ENCODE results near the gene ADGRE2.
A peak's percentile ranks its signal among the peaks of the same experiment; 100 is the strongest.
"Not testable (repeated sequence)": the region's sequence is repeated elsewhere in the genome, so short reads cannot be mapped to it uniquely, and the experiment has no call there.

Gene ADGRE2

DNA sequence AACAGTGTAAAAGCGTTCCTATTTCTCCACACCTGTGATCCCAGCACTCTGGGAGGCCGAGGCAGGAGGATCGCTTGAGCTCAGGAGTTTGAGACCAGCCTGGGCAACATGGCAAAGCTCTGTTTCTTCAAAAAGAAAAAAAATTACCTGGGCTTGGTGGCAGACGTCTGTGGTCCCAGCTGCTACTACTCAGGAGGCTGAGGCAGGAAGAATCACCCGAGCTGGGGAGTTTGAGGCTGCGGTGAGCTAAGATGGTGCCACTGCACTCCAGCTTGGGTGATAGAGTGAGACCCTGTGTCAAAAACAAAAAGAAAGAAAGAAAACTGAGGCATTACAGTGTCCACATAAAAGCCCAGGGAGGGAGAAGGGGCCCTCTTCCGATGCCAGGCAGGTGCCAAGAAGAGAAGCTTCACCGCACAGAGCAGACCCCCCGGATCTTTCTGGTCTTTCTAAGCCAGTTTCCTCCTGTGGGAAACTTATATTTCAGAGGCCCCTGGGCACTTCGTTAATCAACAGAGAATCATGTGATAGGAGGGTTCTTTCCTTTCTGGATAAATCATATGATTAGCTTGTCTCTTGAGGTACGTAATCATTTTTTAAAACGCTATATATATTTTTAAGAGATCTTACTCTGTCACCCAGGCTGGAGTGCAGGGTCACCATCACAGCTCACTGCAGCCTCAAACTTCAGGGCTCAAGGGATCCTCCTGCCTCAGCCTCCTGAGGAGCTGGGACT, at the start of gene ADGRE2:
ADGRE2 (minus strand) TSS at position 451 of the 736 bp plus-strand sequence. CDS start 1,804 bp downstream, outside the sequence.
- not testable (repeated sequence) for DNase-seq

DNA sequence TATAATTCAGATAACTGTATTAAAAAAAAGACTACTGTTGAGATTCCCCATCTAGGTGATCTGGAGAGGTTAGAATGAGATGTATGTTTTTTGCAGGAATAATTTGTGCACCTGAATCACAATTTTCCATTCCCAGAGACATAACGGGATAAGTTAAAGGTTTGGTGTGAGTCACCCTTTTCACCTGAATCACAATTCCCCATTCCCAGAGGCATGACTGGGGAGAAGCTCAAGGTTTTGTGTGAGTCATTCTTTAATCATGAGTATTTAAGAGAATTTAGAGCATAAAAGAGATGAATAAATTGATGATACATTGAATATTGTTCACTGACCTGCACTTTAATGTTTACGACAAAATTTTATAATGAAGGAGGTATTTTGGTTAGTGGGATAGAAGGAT, 47.6 kb upstream of the ADGRE2 start:
- no peak for DNase-seq

- DNase-seq = no peak
Observed at GRCh38 chr19:14821937-14822336, 43.6 kb upstream of the ADGRE2 start.

- DNase-seq = no peak
Observed at GRCh38 chr19:14818588-14818987, 40.2 kb upstream of the ADGRE2 start.

- no peak for DNase-seq
Observed at GRCh38 chr19:14817052-14817451, 38.7 kb upstream of the ADGRE2 start.

GRCh38 chr19:14814982-14815652, 36.8 kb upstream of the ADGRE2 start:
- DNase-seq = no peak

GRCh38 chr19:14809272-14810057, 31.1 kb upstream of the ADGRE2 start:
- DNase-seq = no peak

GRCh38 chr19:14804765-14805164, 26.4 kb upstream of the ADGRE2 start:
- DNase-seq = no peak

GRCh38 chr19:14798760-14799159, 20.4 kb upstream of the ADGRE2 start:
- no peak for DNase-seq

DNA sequence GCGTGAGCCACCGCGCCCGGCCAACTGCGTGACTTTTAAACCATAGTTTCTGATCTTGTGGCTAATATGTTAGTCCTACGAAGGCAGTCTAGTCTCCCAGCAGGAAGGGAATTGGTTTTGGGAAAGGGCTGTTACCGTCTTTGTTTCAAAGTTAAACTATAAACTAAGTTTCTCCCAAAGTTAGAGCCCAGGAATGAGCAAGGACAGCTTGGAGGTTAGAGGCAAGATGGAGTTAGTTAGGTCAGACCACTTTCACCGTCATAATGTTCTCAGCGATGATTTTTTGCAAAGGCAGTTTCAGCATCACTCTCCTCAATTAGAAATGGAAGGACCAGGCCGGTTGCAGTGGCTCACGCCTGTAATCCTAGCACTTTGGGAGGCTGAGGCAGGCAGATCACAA, 17.7 kb upstream of the ADGRE2 start:
- no peak for DNase-seq

- DNase-seq = no peak
Observed at GRCh38 chr19:14795078-14795721, 16.8 kb upstream of the ADGRE2 start.

- DNase-seq = not testable (repeated sequence)
Observed at GRCh38 chr19:14792250-14792649, 13.9 kb upstream of the ADGRE2 start.

DNA sequence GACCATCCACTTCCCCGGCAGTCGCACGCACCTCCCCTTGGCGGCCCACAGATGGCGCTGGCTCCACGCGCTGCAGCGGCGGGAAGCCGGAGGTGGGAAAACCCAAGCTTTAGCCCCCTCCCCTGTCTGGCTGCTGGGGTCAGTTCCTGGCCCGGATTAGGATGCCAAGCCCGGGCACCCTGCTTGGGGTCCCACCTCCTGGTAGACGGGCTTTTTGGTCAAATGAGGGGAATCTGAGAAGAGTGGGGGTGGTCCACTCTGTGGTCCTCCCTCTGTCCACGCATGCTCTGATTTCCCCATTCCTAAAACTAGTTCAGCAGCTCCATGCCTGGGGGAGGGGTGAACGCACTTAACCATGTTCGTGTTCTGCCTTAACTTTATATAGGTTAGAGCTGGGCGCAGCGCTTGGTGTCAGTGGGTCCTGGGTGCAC, 8.1 kb upstream of the ADGRE2 start:
- DNase-seq = peak in 3 of 51 donors; percentile 0 to 27 (median 3)

GRCh38 chr19:14785102-14785793, 6.9 kb upstream of the ADGRE2 start:
- peak in 8 of 51 donors; percentile 3 to 29 (median 14) for DNase-seq

DNA sequence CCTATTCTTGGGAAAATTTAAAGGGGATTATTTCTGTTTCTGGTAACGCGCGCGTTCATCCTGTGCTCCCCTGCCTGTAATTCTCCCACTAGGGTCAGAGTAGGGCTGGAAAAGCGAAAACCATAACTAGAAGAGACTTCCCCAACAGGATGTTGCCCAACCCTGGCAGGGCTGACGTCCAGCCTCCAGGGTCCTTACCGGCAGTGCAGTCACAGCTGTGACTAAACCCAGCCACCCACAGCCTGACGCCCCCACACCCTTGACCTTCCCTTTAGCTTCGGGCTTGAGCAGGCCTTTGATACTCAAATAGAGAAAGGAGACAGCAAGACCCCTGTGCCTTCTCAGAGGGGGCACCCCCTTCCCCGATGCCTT, 6.4 kb upstream of the ADGRE2 start:
- peak in 18 of 51 donors; percentile 1 to 51 (median 16) for DNase-seq

- DNase-seq = not testable (repeated sequence)
Observed at GRCh38 chr19:14783410-14783998, 5.1 kb upstream of the ADGRE2 start.

- DNase-seq = no peak
Observed at GRCh38 chr19:14782626-14783409, 4.5 kb upstream of the ADGRE2 start.

DNA sequence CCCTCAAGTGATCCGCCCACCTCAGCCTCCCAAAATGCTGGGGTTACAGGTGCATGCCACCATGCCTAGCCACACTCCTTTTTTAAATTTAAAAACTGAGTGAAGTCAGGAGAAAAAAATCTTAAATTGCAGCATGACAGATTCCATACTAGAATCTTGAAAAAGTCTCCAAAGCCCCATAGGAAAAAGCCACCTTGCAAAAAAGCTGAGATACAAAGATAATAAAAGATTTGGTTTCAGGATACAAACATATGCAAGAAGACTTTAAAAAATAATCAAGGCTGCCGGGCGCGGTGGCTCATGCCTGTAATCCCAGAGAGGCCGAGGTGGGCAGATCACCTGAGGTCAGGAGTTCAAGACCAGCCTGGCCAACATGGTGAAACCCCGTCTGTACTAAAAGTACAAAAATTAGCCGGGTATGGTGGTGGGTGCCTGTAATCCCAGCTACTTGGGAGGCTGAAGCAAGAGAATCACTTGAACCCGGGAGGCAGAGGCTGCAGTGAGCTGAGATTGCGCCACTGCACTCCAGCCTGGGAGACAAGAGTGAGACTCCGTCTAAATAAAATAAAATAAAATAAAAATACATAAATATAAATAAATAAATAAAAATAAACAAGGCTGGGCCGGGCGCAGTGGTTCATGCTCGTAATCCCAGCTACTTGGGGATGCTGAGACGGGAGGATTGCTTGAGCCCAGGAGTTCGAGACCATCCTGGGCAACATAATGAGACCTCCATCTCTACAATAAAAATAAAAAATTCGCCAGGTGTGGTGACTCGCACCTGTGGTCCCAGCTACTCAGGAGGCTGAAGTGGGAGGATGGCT, 3.6 kb upstream of the ADGRE2 start:
- DNase-seq = not testable (repeated sequence)
